HCT116 (cell line): ENCODE results near the gene GJA3. TPM values are rescaled to one million over a fixed set of nuclear protein-coding genes. Genes with fewer than 3 reads are reported as not detected.

Source experiments
- ATAC-seq: fragments of 200-7000 bp; cut with Tn5 transposase; 2 replicates; pipeline ENCODE4 v1.9.1; 2020; ENCODE audit warnings: mild to moderate bottlenecking, moderate library complexity
- BruUV-seq: library from RNA; stranded (reverse); fragments of 400-500 nt; replicated peaks from 2 replicates; lab custom pipeline; 2021; lab: Mats Ljungman, UMichigan
- CTCF ChIA-PET: fragments of 300-600 bp; sonication (Branson Sonifier 250); formaldehyde crosslinking; loops from one replicate; lab custom pipeline; 2021; ENCODE audit warnings: antibody characterized with exemption; lab: Charles Lee
- POLR2A ChIA-PET: fragments of 300-600, 350-600 bp; sonication (Branson Sonifier 250); formaldehyde crosslinking; loops from one replicate; lab custom pipeline; 2021; ENCODE audit warnings: antibody characterized with exemption; lab: Charles Lee
- RAD21 ChIA-PET, 2 experiments: fragments of 300-600 bp; sonication (Branson Sonifier 250); formaldehyde crosslinking; loops; one replicate each; lab custom pipeline; 2023; ENCODE audit warnings: low total read pairs in 2 of 2; ENCODE audit not compliant: uncharacterized antibody in 2 of 2, unreplicated experiment in 2 of 2, low non-redundant PET in 1 of 2; lab: Charles Lee
- DNase-seq: peaks from one replicate; pipeline ENCODE4 v3.0.0-alpha.2; 2010; ENCODE audit warnings: low read depth, low spot score
- H2AFZ ChIP-seq: fragments of 200-600 bp; shearing (Covaris generic), sonication (generic); 2 replicates; pipeline ENCODE4 v1.6.1; 2017; ENCODE audit warnings: low read depth, mixed run types, mixed read lengths, antibody characterized with exemption, low read length; ENCODE audit not compliant: poor library complexity, severe bottlenecking
- H3K27ac ChIP-seq: 2 replicates; pipeline ENCODE4 v1.5.1; 2012; ENCODE audit warnings: low read depth, low read length
- H3K27me3 ChIP-seq: fragments of 200-600 bp; sonication (generic); 2 replicates; pipeline ENCODE4 v1.6.1; 2016; ENCODE audit warnings: mixed run types, low read length, mixed read lengths; ENCODE audit not compliant: insufficient read depth
- H3K36me3 ChIP-seq, 2 experiments: fragments of 200-500 bp in 1 of 2; fragments of 200-600 bp in 1 of 2; sonication (Bioruptor generic) in 1 of 2; sonication (generic) in 1 of 2; 2 replicates each; pipeline versions ENCODE4 v1.5.1 to v1.6.1; 2014 to 2016; ENCODE audit warnings: low read length in 2 of 2, inconsistent platforms in 1 of 2, mixed read lengths in 1 of 2, mixed run types in 1 of 2; ENCODE audit not compliant: insufficient read depth in 2 of 2, control insufficient read depth in 1 of 2
- H3K4me1 ChIP-seq, 2 experiments: fragments of 200-600 bp in 1 of 2; sonication (generic) in 1 of 2; 2 replicates each; pipeline versions ENCODE4 v1.5.1 to v1.6.1; 2012 to 2017; ENCODE audit warnings: low read length in 2 of 2, inconsistent platforms in 1 of 2, mild to moderate bottlenecking in 1 of 2, mixed read lengths in 1 of 2, mixed run types in 1 of 2, moderate library complexity in 1 of 2; ENCODE audit not compliant: insufficient read depth in 2 of 2, control insufficient read depth in 1 of 2
- H3K4me2 ChIP-seq: fragments of 200-600 bp; sonication (generic); 2 replicates; pipeline ENCODE4 v1.6.1; 2017; ENCODE audit warnings: mixed run types, low read length, mixed read lengths
- H3K4me3 ChIP-seq, 2 experiments: fragments of 200-600 bp in 1 of 2; sonication (generic) in 1 of 2; replicated peaks in 1 of 2; 2 replicates each; pipeline ENCODE4 v1.5.1; 2011 to 2016; ENCODE audit warnings: low read length in 2 of 2, control low read depth in 1 of 2, low read depth in 1 of 2, mild to moderate bottlenecking in 1 of 2, mixed read lengths in 1 of 2, mixed run types in 1 of 2
- H3K79me2 ChIP-seq: fragments of 200-600 bp; sonication (generic); 2 replicates; pipeline ENCODE4 v1.6.1; 2017; ENCODE audit warnings: mild to moderate bottlenecking, mixed run types, low read length, moderate library complexity, mixed read lengths; ENCODE audit not compliant: insufficient read depth
- H3K9ac ChIP-seq: fragments of 200-600 bp; sonication (generic); 2 replicates; pipeline ENCODE4 v1.6.1; 2016; ENCODE audit warnings: low read length, mixed read lengths
- H3K9me2 ChIP-seq: fragments of 200-600 bp; sonication (generic), shearing (Covaris generic); 2 replicates; pipeline ENCODE4 v1.6.1; 2017; ENCODE audit warnings: mixed run types, mild to moderate bottlenecking, moderate library complexity; ENCODE audit not compliant: insufficient read depth
- H3K9me3 ChIP-seq, 2 experiments: fragments of 200-500 bp in 1 of 2; fragments of 200-600 bp in 1 of 2; sonication (Bioruptor generic) in 1 of 2; sonication (generic) in 1 of 2; 2 replicates each; pipeline ENCODE4 v1.6.1; 2014 to 2017; ENCODE audit warnings: low read length in 2 of 2, mixed read lengths in 2 of 2, inconsistent platforms in 1 of 2, low read depth in 1 of 2, mild to moderate bottlenecking in 1 of 2, mixed run types in 1 of 2, moderate library complexity in 1 of 2; ENCODE audit not compliant: control insufficient read depth in 1 of 2, insufficient read depth in 1 of 2
- H4K20me1 ChIP-seq: fragments of 200-600 bp; sonication (generic), shearing (Covaris generic); 2 replicates; pipeline ENCODE4 v1.6.1; 2017; ENCODE audit warnings: mixed run types, mild to moderate bottlenecking, moderate library complexity; ENCODE audit not compliant: insufficient read depth
- EGR1 ChIP-seq: IDR thresholded peaks from 2 replicates; pipeline ENCODE4 v1.6.1; 2012; ENCODE audit warnings: low read depth
- FOSL1 ChIP-seq: IDR thresholded peaks from 2 replicates; pipeline ENCODE4 v1.6.1; 2012; ENCODE audit warnings: low read depth
- POLR2A ChIP-seq: IDR thresholded peaks from 2 replicates; pipeline ENCODE4 v1.7.0; 2011; ENCODE audit warnings: borderline replicate concordance; ENCODE audit not compliant: insufficient read depth, insufficient read length; ENCODE audit errors: extremely low read depth
- RAD21 ChIP-seq: IDR thresholded peaks from 2 replicates; pipeline ENCODE4 v1.6.1; 2012; ENCODE audit warnings: low read depth, mild to moderate bottlenecking
- SP1 ChIP-seq: IDR thresholded peaks from 2 replicates; pipeline ENCODE4 v1.6.1; 2012; ENCODE audit warnings: low read depth
- TCF7L2 ChIP-seq: IDR thresholded peaks from 2 replicates; pipeline ENCODE4 v1.7.0; 2011; ENCODE audit warnings: borderline replicate concordance, inconsistent platforms; ENCODE audit not compliant: insufficient read depth, insufficient read length; ENCODE audit errors: extremely low read depth
- YY1 ChIP-seq: IDR thresholded peaks from 2 replicates; pipeline ENCODE4 v1.6.1; 2011; ENCODE audit warnings: low read length, low read depth, moderate library complexity, mild to moderate bottlenecking; ENCODE audit not compliant: insufficient replicate concordance; ENCODE audit errors: extremely low read depth
- ZNF274 ChIP-seq: fragments of 200-500 bp; sonication (Bioruptor generic); IDR thresholded peaks from 2 replicates; pipeline ENCODE4 v1.6.1; 2014; ENCODE audit warnings: mild to moderate bottlenecking, low read depth, low read length, inconsistent platforms
- intact Hi-C: fragments of 100-400 bp; cut with micrococcal nuclease; formaldehyde crosslinking; loops from 2 replicates; pipeline ENCODE4 v1.10.0; 2022
- total RNA-seq: library from RNA; stranded (reverse); gene quantifications from one replicate; pipeline ENCODE4 v1.2.1, GENCODE V29; 2021; ENCODE audit not compliant: unreplicated experiment

GJA3 gene
- total RNA-seq, 1 experiment from 2014 or later, result 8.0 TPM

- TF ChIP-seq FOSL1 (no peak), RAD21 (no peak), ZNF274 (no peak), POLR2A (no peak), YY1 (no peak), EGR1 (no peak)
These were observed 34.9 kb upstream of the GJA3 start (continued) for GRCh38 chr13:20195801-20196200.

GRCh38 chr13:20193907-20194631 is 33.2 kb upstream of the GJA3 start:
- RAD21 ChIA-PET, result no interaction called here
- Histone ChIP-seq H3K9me2 (no peaks in the 10 kb centered on the region), H2AFZ (no peak overlapping the region), H3K79me2 (peaks cover 31% of the 10 kb centered on the region; the same call in 1 of the 2 replicates), H3K4me1 (peaks cover 19 to 40% of the 10 kb centered on the region in 2 experiments), H3K27me3 (peaks cover 10% of the 10 kb centered on the region; the same call in 1 of the 2 replicates), H3K9ac (no peak overlapping the region), H3K4me3 (no peak overlapping the region), H3K36me3 (peaks cover 4 to 7% of the 10 kb centered on the region in 2 experiments; a peak in 2 of 4 replicates), H3K4me2 (no peak overlapping the region), H3K27ac (no peak overlapping the region), H4K20me1 (no peaks in the 10 kb centered on the region)
- BruUV-seq, result no TSS peak
- intact Hi-C loops, result loop anchor here (10.0 kb wide), 3 partner anchors 231 to 1281 kb away; partner anchors contain the start of gene IL17D
- no peak for DNase-seq
- CTCF ChIA-PET, result interaction anchor here (4.2 kb wide), 1 partner anchor 295 kb away, joined by 38 read pairs; no protein-coding TSS in a partner anchor
- no peak for TF ChIP-seq TCF7L2
- TF ChIP-seq SP1, result no peak
- TF ChIP-seq ZNF274, result no peak
- TF ChIP-seq, all 23 proteins: peak for 0
- POLR2A ChIA-PET, result no interaction called here
- H3K9me3 ChIP-seq, result no peaks in the 10 kb centered on the region
- ATAC-seq, result no peak
